Fibroblast of peridontal ligament (primary cell): ENCODE results near the gene ARHGAP32.
"Not testable (repeated sequence)": the region's sequence is repeated elsewhere in the genome, so short reads cannot be mapped to it uniquely, and the experiment has no call there.

ENCODE experiments used
- DNase-seq: peaks from one replicate; pipeline ENCODE4 v3.0.0-alpha.2; 2010; ENCODE audit errors: extremely low read depth

The ARHGAP32 gene

DNA sequence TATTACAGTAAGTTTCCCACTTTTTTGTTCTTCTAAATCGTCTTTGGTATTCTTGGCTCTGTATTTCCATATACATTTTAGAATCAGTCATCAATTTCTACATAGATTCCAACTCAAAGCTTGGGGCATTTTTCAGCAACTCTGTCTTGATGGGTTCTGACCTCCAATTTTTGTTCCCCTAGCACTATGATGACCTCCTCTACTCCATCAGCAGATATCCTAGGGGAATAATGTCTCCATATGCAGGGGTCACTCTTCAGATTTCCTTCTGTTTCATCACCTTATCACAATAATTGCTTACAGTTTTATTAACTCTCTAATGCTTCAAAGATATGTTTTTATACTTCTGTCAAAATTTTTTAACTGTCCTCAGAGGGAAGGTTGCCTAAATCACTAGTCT is 158.1 kb downstream of the ARHGAP32 start:
- DNase-seq, result no peak

DNA sequence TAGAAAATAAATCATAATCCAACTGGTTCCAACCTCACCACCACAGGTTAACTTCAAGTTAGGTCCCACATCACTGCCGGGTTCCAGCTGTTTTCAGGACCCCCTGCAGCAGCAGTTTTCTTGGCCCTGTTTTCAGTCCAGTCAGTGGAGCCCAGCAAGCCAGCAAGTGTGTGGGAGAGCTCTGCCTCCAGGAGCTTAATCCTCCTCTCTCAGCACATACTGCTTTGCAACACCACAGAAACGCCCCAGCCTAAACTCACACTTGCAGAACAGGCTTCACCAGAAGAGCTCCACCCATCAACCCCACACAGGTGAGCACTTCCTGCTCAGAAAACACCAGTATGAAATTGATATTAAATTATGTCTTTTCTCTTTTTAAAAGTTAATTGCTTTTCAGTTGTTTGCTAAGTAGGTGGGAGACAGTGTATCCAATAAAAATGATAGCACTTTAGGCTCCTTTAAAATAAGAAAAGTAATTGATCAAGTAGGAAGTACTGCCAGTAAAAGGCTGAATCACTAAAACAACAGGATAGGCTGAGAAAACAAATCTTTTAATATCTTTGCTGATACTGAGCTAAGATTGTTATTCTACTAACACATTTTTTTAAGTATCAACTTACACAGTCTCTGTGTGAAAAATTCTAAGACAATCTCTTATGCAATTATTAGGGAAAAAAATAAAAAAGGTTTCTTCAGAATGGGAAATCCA is 168.0 kb downstream of the ARHGAP32 start:
- DNase-seq, result no peak

DNA sequence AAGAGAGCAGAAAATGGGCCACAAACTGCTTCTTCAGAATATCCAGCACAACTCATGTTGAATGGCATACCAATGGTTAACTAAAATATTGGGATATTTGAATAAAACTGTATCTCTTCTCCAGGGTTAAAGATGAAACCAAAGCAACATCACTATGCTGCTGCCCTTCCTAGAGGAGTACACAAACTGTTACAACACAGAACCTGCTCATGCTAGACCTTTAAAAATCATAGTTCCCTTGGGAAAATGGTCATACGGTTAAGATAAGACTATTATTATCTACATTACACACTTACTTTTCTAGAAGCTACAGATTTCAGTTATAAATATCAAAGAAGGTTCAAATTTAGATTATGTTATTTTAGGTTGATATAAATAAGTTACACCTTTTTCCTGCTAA is 170.8 kb downstream of the ARHGAP32 start:
- peak; percentile 2 for DNase-seq

DNA sequence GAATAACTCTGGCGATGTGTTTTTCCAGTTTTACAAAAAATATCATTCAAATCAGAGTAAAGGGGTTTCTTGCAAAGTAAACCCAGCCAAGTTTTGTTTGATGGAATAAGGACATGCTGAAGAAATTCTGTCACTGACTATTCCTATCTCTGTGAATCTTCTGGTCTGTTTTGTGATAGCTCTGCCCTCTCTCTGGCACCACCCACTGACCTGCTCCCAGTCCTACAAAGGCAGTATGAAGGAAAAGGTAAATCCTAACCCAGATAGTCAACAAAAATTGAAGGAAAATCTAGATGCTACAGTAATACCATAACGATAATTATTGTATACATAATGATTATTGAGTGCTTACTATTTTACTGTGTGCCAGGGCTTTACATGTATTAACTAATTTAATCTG is 173.1 kb downstream of the ARHGAP32 start:
- DNase-seq, result no peak

DNA sequence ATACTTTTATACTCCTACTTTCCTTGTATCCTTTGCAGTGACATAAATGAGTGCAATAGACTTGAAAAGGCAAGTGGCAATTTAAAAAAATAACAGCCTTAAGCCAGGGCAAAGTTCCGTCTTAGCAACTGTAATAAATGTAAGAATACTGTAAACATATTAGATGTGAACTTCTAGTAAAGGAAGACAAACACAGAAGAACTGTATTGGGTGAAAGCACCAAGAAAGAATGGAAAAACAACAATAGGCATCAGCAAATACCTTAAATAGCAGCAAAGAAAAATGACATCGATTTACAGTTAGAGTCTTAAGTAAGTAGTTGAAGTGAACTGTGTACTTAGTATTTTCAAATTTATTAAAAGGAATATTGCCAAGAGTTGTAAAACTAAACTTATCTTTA is 174.0 kb downstream of the ARHGAP32 start:
- DNase-seq, result no peak

DNA sequence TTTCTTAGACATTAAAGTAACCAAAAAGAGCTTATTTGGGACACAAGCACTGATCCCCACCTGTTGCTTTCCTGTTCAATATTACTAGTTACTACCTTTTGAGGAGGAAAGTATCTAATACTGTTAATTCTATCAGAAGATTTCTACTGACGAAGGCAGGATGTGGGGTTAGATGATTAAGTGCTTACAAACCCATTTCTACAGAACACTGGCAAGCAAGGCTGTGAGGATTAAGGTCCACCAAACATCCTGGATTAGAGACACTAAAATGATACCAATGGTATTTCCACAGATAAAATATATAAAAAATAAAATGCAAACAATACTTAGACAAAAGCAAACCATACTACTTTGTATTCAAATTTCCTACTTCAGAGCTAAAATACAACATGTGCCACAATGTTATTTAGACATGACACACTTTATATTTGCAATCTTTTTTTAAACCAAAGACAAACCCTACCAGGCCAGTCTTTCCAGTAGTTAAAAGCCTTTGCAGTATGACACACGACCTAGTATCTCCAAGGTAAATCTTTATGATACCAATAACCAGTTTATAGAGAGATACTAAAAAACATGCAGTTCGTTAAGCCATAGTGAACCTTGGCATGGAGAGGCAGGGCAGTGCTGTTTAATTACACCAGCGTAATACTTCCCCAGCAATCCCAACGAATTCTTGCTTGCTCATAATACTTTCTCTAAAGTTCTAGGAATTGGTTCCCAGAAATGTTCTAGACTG is 178.2 kb downstream of the ARHGAP32 start:
- DNase-seq, result no peak

DNA sequence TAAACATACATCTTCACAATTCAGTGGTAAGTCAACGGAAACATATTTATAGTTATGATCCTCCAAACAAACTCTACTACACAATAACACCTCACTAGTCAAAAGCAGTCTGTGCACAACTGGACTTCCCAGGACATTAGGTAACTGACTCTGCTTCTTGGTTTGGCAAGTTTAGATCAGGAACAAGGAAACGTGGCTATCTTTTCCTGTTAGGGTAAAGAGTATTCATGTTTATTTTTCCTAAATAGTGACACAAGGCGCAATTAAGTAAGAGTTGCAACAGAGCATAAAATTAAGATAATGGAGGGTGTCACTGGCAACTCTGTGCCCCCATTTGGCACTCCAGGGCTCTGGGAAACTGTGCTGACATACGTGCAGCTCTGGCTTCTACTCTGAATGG is 179.2 kb downstream of the ARHGAP32 start:
- no peak for DNase-seq

DNA sequence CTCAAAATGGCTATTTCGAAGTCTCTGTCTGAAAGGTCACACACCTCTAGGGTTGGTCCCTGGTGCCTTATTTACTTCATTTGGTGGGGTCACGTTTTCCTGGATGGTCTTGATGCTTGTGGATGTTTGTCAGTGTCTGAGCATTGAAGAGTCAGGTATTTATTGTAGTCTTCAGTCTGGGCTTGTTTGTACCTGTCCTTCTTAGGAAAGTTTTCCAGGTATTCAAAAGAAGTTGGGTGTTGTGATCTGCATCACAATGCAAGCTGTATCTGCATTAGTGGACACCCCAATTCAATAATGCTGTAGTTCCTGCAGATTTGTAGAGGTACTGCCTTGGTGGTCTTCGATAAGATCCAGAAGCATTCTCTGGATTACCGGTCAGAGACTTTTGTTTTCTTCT is 186.0 kb downstream of the ARHGAP32 start:
- no peak for DNase-seq

DNA sequence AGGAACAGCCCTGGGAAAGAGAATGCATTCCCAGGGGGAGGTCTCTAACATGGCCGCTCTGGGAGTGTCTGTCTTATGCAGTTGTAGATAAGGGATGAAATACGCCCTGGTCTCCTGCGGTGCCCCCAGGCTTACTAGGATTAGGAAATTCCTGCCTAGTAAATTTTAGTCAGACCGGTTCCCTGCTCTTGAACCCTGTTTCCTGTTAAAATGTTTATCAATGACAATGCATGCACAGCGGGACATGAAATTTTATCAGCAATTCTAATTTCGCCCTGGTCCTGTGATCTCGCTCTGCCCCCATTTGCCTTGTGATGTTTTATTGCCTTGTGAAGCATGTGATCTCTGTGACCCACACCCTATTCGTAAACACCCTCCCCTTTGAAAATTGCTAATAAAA is 193.0 kb downstream of the ARHGAP32 start:
- DNase-seq, result not testable (repeated sequence)

DNA sequence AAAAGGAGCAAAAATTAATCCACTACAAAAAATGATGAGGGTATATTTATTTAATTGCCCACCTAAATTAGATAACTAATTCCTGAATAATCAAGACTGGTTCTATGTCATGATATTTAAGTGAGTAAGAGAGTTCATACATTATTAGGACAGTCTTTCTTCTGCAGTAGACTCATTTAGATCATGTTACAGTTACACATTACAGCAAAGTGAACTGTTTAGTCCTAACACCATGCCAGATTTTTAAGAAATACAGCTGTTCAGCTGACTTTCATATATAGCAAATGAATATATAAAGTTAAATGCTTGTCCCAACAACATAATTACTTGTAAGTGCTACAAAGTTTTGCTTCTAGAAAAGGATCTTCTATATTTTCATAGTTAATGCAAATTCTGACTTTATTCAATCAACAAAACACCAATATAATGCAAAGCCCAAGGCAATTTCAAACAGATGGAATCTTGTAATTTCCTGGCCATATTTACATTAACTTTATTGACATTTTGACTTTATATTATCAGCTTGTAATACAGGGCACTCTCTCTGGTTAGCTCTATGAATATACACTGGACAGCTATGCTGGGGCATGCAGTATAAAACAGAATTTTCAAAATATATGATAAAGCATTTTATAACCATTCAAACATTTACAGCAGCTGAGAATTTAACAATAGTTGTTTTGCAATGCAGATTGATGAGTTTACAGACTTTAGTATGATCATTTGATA is 203.7 kb downstream of the ARHGAP32 start:
- no peak for DNase-seq

DNA sequence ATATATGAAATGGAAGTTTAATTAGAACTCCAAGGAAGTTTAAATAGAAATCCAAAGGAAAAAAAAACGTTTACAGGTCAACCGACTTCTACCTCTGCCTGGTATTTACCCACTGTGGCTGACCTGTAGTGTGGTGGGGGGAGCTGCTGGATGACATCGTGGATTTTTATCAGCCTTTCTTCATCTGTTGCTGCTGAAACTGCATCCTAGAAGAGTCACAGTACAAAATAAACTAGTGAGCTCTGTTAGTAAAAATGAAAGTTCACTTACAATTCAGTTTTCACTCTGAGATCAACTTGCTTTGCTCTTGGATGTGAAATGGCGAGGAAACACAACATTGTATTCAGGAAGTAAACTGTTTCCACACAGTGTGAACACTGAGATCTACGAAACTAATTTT is 206.2 kb downstream of the ARHGAP32 start:
- DNase-seq, result peak; percentile 8

DNA sequence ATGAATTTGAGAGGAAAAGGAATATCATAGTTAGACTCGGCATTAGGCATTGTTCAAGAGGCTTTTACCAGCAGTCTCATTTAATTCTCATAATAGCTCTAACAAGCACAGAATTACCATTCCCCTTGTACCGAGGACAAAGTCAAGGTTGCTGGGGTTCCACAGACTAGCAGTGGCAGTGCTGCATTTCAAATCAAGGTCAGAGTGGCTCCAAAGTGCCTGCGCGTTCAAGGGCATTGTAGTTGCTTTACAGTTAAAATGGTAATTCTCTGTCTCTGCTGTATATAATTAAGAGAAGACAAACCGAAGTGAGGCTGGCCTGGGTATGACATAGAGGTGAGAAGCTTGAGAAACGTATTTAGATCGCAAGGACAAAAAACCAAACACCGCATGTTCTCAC is 209.1 kb downstream of the ARHGAP32 start:
- no peak for DNase-seq

DNA sequence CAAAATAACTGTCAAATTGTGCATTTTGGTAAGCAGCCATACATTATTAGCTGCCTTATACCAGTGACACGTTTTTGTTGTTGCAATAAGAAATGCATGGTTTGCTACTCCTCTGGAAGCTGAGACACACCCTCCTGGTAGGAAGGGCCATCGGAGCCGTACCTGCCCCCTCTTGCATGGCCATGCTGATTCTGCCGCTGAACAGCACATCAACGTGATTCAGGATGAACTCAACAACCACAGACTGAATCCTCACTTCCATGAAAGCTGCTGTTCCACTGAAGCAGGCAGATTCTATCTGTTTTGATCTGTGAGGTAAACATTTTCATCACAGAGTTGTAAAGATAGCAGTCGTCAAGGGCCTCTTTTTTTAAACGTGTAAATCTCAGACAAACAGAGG is 210.9 kb downstream of the ARHGAP32 start:
- DNase-seq, result no peak

DNA sequence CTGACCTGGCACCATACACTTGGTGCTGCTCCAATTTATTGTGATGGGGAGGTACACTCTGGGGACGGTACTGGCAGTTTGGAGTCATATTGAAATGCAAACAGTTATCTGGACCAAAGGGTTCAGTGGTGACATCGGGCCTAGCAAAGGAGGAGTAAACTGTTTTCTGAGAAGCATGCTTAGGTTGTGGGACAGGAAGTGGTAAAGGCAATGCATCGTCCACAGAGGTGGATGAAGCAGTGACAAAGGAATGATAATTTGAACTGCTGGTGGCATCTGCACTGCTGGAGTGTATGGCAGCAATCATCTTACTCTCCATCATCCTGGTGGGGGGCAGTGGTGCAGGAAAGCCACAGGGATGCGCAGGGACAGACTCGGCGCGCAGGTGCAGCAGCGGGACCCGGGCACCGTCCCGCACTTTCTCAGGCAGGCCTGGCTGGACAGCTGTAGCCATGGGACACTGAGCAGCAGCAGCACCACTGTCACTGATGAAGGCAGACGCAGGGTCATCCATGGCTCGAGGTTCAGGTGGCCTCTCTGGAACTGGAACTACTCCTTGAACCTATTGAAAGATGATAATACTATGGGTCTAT is 221.4 kb downstream of the ARHGAP32 start:
- no peak for DNase-seq

DNA sequence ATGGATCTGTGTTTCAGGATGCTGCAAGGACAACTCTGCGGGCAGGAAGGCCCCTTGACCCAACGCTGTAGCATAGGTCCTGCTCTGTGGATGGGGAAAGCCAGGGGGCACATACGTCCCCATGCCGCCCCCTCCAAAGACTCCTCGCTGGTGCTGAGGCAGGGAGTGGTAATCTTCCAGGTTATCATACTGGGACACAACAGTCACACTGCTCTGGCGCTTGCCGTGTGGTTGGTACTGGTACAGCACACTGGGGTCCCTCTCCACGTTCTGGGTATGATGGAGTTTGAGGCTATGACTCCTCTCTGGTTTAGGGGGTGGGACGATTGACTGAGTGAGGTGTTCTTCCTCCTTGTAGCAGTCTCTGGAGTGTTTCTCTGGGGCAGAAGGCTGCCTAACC is 223.2 kb downstream of the ARHGAP32 start:
- no peak for DNase-seq

DNA sequence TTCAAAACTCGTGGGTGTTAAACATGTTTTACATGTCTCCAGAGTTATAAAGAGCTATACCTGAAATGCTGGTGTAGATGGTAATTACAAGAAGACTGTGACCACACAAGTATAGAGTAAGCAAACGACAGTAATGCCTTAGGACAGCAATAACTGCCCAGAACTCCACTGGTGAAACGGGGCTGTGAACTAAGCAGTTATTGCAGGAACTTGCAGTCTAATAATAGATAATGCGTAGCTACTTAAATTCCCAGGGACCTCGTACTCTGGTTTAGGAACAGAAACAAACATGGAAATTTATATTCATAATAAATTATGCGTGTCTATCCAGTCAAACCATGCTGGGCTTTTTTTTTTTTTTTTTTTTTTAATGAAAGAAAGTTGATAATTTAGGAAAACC is 224.5 kb downstream of the ARHGAP32 start:
- no peak for DNase-seq

DNA sequence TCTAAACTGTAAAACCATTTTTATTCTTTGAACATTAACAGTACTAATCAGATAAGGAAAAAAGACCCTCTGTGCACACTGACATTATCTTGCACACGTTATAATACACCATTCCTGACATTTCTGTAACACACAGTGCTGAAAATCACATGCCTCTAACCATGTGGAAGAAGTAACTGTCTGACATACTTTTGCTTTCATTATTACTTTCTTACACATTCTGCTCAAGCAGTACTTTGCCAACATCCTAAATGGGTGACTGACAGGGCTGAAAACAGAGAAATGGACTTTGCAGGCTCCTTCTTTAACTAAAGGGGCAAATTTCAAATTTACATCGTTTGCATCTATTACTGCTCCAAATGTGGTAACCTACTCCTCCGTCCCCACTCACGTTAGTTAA is 226.6 kb downstream of the ARHGAP32 start:
- DNase-seq, result peak; percentile 32

DNA sequence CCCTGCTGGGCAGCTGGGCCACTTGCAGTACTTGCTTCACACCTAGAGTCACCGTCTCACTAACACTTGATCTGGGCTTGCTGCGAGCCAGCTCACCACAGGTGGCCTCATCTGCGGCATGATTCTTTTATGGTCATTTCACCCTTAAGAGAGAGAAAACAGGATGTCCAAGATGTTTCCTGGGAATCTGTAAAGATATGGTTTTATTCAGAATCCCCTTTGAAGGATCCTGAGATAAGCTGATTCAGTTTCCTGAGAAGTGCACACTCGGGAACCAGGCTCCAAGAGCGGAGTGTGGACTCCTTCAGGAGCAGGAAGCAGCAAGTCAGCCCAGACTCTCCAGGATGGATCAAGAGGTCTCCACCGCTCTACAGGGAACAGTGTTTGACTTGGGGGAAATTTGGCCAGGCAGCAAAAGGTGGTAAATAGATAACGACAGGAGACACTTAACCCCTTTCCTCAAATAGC is 227.6 kb downstream of the ARHGAP32 start:
- DNase-seq, result no peak

DNA sequence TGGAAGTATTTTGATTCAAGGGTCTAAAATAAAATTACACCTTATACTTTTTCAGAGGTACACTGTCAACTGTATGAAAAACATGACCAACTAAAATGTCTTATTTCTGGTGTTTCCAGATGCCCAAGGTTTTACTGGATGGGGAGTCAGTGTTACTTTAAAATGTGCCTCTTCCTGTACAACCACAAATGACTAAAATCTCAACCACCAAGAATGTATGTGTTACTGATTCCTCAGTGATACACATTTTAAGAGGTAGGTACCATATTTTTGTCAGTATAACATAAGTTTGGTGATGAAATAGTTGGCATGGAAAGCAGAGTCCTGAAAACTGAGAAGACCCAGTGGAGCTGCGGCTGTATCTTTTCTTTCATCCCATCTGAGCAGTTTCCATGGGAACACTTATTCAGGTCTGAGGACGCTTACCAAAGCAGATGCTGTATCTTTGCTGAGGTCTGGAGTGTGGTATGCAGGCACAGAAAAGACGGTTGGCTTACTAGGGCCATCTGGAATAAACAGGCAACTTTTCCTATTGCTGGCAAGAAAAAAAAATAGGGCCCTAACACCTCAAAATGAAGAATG is 228.3 kb downstream of the ARHGAP32 start:
- DNase-seq, result peak; percentile 56

DNA sequence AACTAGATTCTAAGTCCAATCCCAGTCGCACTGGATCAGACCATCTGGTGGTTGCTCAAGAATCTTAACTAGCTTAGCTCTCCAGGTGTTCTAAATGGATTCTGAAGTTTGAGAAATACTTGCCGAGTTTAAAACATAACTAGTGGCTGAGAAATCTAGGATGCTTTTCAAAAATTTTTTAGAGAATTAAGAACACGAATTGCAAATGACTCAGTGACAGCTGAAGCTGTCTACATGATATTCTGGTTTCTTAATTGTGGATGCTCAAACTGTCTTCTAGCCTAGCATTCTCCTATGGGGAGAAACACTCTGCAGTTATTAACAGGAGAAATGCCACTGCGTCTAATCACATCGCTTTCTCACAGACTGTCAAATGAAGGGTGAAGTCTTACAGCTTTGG is 229.2 kb downstream of the ARHGAP32 start:
- DNase-seq, result no peak

DNA sequence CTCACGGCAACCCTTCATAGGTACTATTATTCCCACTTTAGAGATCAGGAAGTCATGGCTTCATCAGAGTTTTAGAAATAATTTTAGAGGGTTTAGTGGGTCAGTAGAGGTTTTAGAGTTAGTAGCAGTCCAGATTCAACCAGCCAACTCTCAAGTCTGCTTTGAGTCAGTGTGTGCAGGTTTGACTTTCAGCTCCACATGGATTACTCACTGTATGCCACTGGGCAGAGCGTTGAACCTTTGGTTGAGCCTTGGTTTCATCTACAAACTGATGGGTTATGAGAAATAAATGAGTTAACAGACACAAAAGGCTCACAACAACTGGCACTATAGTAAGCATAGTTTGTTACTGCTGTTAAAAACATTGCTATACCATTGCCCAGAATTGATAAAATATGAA is 230.5 kb downstream of the ARHGAP32 start:
- no peak for DNase-seq

DNA sequence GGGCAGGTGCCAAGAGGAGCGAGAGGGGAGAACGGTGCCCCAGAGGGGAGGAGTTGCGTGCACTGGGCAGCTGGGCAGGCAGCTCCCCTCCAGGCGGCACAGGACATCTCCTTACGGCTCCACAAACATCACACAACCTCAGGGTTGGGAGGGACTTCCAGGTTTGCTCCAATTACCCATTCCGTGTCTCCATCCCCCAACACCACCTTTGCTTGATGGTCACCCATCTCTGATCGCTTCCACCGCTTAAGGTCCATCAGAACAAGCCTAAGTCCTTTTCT is 235.0 kb downstream of the ARHGAP32 start:
- no peak for DNase-seq
